NB4 (cell line): ENCODE measurements around the gene TCF4.

Source experiments
- DNase-seq: peaks from one replicate; pipeline ENCODE4 v3.0.0; 2010; ENCODE audit warnings: low read depth
- H3K4me3 ChIP-seq: one replicate; pipeline ENCODE4 v1.5.1; 2011; ENCODE audit warnings: mild to moderate bottlenecking, low read depth, low read length, moderate library complexity
- CTCF ChIP-seq: IDR thresholded peaks from one replicate; pipeline ENCODE4 v1.5.1; 2012; ENCODE audit warnings: low read depth, low read length
- MAX ChIP-seq: IDR thresholded peaks from 2 replicates; pipeline ENCODE4 v1.6.1; 2011; ENCODE audit warnings: low read depth, low read length
- MYC ChIP-seq: IDR thresholded peaks from 2 replicates; pipeline ENCODE4 v1.6.1; 2011; ENCODE audit warnings: low read depth, low read length
- POLR2A ChIP-seq: IDR thresholded peaks from 2 replicates; pipeline ENCODE4 v1.6.1; 2011; ENCODE audit warnings: mild to moderate bottlenecking; ENCODE audit not compliant: insufficient read length; ENCODE audit errors: extremely low read depth

Gene TCF4

GRCh38 chr18:55316486-55317184, 271.4 kb downstream of the TCF4 start:
- TF ChIP-seq MYC (no peak), CTCF (no peak), POLR2A (no peak), MAX (no peak)
- H3K4me3 ChIP-seq, result no peak overlapping the region

GRCh38 chr18:55314615-55315237, 273.3 kb downstream of the TCF4 start:
- no peak overlapping the region for H3K4me3 ChIP-seq
- DNase-seq, result no peak
- TF ChIP-seq MYC (no peak), POLR2A (no peak), MAX (no peak), CTCF (no peak)

More at GRCh38 chr18:55316486-55317184, 271.4 kb downstream of the TCF4 start:
- DNase-seq, result no peak

GRCh38 chr18:55314031-55314430, 274.0 kb downstream of the TCF4 start:
- DNase-seq, result no peak
- H3K4me3 ChIP-seq, result no peak overlapping the region
- TF ChIP-seq POLR2A, result no peak
- no peak for TF ChIP-seq MAX
- TF ChIP-seq CTCF, result no peak
- no peak for TF ChIP-seq MYC

GRCh38 chr18:55310863-55311262, 277.1 kb downstream of the TCF4 start:
- no peak overlapping the region for H3K4me3 ChIP-seq
- DNase-seq, result no peak
- TF ChIP-seq CTCF, result no peak
- no peak for TF ChIP-seq MYC
- TF ChIP-seq POLR2A, result no peak
- TF ChIP-seq MAX, result no peak

- no peak overlapping the region for H3K4me3 ChIP-seq
- no peak for TF ChIP-seq CTCF
- TF ChIP-seq MAX, result no peak
- no peak for TF ChIP-seq MYC
- no peak for TF ChIP-seq POLR2A
These were observed 277.8 kb downstream of the TCF4 start for GRCh38 chr18:55310044-55310676.

More at GRCh38 chr18:55310044-55310676, 277.8 kb downstream of the TCF4 start:
- DNase-seq, result no peak
